ENCODE results near the gene FOXP1.

DNA sequence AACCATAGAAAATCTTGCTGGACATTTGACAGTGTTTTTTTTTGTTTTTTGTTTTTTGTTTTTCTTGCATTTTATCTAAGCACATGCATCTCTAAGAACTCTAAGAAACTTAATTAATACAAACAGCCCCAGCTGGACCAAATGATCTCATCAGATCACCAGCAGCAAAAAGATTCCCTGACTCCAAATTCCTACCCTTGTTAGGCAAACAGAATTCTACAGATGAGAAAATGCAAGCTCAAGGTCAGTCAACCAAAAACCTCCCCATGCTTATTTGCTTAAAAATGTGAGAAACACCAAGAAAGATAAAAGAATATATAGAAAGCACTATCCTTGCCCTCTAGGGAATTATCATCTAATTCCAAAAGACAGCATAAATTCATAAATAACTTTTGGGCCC is 65.4 kb downstream of the FOXP1 start:
- no peak for TF ChIP-seq EZH2 (IDR thresholded peaks at IDR 0.05; ENCODE audit: borderline replicate concordance, low read length)
- TF ChIP-seq, protein P1, sequence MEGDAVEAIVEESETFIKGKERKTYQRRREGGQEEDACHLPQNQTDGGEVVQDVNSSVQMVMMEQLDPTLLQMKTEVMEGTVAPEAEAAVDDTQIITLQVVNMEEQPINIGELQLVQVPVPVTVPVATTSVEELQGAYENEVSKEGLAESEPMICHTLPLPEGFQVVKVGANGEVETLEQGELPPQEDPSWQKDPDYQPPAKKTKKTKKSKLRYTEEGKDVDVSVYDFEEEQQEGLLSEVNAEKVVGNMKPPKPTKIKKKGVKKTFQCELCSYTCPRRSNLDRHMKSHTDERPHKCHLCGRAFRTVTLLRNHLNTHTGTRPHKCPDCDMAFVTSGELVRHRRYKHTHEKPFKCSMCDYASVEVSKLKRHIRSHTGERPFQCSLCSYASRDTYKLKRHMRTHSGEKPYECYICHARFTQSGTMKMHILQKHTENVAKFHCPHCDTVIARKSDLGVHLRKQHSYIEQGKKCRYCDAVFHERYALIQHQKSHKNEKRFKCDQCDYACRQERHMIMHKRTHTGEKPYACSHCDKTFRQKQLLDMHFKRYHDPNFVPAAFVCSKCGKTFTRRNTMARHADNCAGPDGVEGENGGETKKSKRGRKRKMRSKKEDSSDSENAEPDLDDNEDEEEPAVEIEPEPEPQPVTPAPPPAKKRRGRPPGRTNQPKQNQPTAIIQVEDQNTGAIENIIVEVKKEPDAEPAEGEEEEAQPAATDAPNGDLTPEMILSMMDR (IDR thresholded peaks at IDR 0.05; ENCODE audit: low read length), result no peak
